Esophagus squamous epithelium (tissue), 4 donors: ENCODE data around the gene TNFAIP3.

ENCODE experiments used
- CTCF ChIP-seq, 6 experiments: fragments of 450-650 bp in 4 of 6; fragments of 200-600 bp in 2 of 6; sonication (generic) in 2 of 6; IDR thresholded peaks; one replicate each; pipeline ENCODE4 v1.5.1; 2016 to 2019; ENCODE audit warnings: antibody characterized with exemption in 6 of 6, mild to moderate bottlenecking in 4 of 6, moderate library complexity in 4 of 6
- POLR2A ChIP-seq, 4 donors: fragments of 450-650 bp; IDR thresholded peaks; one replicate each; pipeline ENCODE4 v1.6.1; 2017; ENCODE audit warnings: antibody characterized with exemption in 4 of 4, mild to moderate bottlenecking in 4 of 4, moderate library complexity in 3 of 4

- no peak for TF ChIP-seq POLR2A (IDR thresholded peaks at IDR 0.05)
- TF ChIP-seq CTCF (IDR thresholded peaks at IDR 0.05), result no peak
Observed at GRCh38 chr6:137915790-137916189, 48.7 kb downstream of the TNFAIP3 start.
